Heart left ventricle (tissue), 16 donors: ENCODE results near the gene ELAVL3. TPM values are rescaled to one million over a fixed set of nuclear protein-coding genes. Genes with fewer than 3 reads are reported as not detected.

ENCODE experiments used
- ATAC-seq, 4 donors: fragments of 200-7000 bp; cut with Tn5 transposase; one replicate each; pipeline ENCODE4 v1.9.1; 2020 to 2022; ENCODE audit warnings: moderate library complexity in 4 of 4, mild to moderate bottlenecking in 3 of 4, moderate number of reproducible peaks in 1 of 4
- DNase-seq, 5 donors: peaks; one replicate each; pipeline ENCODE4 v3.0.0-alpha.2; 2020
- H3K27ac ChIP-seq, 12 donors: fragments of 200-600 bp; sonication (generic) in 4 of 12; one replicate each; pipeline versions ENCODE4 v1.5.0 to v1.8.0; 2016 to 2022; ENCODE audit warnings: mild to moderate bottlenecking in 2 of 12
- H3K27me3 ChIP-seq, 9 donors: fragments of 200-600 bp; sonication (generic) in 2 of 9; one replicate each; pipeline versions ENCODE4 v1.5.1 to v1.8.0; 2016 to 2022; ENCODE audit warnings: mild to moderate bottlenecking in 3 of 9
- H3K36me3 ChIP-seq, 9 donors: fragments of 200-600 bp; sonication (generic) in 2 of 9; one replicate each; pipeline versions ENCODE4 v1.5.0 to v1.8.0; 2018 to 2022; ENCODE audit warnings: mild to moderate bottlenecking in 2 of 9
- H3K4me1 ChIP-seq, 12 donors: fragments of 200-600 bp; sonication (generic) in 4 of 12; one replicate each; pipeline versions ENCODE4 v1.5.0 to v1.8.0; 2016 to 2022; ENCODE audit warnings: mild to moderate bottlenecking in 3 of 12
- H3K4me3 ChIP-seq, 12 donors: fragments of 200-600 bp; sonication (generic) in 4 of 12; one replicate each; pipeline versions ENCODE4 v1.5.0 to v1.8.0; 2017 to 2022; ENCODE audit warnings: mild to moderate bottlenecking in 9 of 12, moderate library complexity in 4 of 12
- H3K9me3 ChIP-seq, 12 donors: fragments of 200-600 bp; sonication (generic) in 4 of 12; one replicate each; pipeline versions ENCODE4 v1.5.0 to v1.8.0; 2016 to 2022; ENCODE audit warnings: mild to moderate bottlenecking in 1 of 12
- POLR2A ChIP-seq, 2 donors: fragments of 450-650 bp; IDR thresholded peaks; one replicate each; pipeline ENCODE4 v1.6.1; 2017; ENCODE audit warnings: antibody characterized with exemption in 2 of 2, mild to moderate bottlenecking in 2 of 2, moderate library complexity in 2 of 2
- whole genome bisulfite sequencing, 4 donors: extraction: QIAGEN DNeasy Blood & Tissue Kit in 2 of 4; methylation state at CpG; one replicate each; pipeline versions ENCODE4 v1.1.5 to v1.1.7; 2013 to 2018; 5-methylcytosine and 5-hydroxymethylcytosine counted together
- intact Hi-C, 10 donors: fragments of 100-400 bp; cut with DNase I; formaldehyde crosslinking; loops; one replicate each; pipeline versions ENCODE4 v1.11.1 to v1.14.2; 2022
- polyA plus RNA-seq, 2 donors: library from polyadenylated mRNA; stranded (reverse); fragments of 200-250 nt; gene quantifications; one replicate each; pipeline ENCODE4 v1.2.3, GENCODE V29; 2013
- total RNA-seq, 9 donors: library from RNA; depleted of rRNA in 2 of 9; stranded (reverse); fragments of >200 nt in 2 of 9; fragmentation: NEBNext Ultra II Directional in 3 of 9; extraction: Animal tissue kit (Norgen Biotek cat#: 25700) in 3 of 9; gene quantifications; one replicate each; pipeline versions ENCODE4 v1.1.0 to v1.2.4, GENCODE V29; 2016 to 2023
- TF ChIP-seq, protein P1 (sequence below), 12 donors: fragments of 200-600 bp; sonication (generic) in 4 of 12; IDR thresholded peaks; one replicate each; pipeline versions ENCODE4 v1.5.0 to v1.8.0; 2018 to 2022; ENCODE audit warnings: antibody characterized with exemption in 12 of 12, mild to moderate bottlenecking in 5 of 12
- donor health status: ischemic (EF 13 %, LVEDD 7.1; RV severe dilation, severe dysfunction).
- donor health status: healthy with polysubstance abuse.
- donor health status: DM: no; HTN: yes; CAD: no.
- donor health status: DM: no; HTN: no; CAD: no.
- donor health status: ischemic (EF 25% LVEDD 6.9; RV normal size, moderate dysfunction).
- donor health status: ischemic (EF 25% LVEDD 5.7; RV mildly dilated, moderate dysfunction).
- donor health status: healthy.
- donor health status: DM: yes; HTN: yes; CAD: no.
- donor health status: ischemic (EF 35%, LVEDD 5.7; RV mildly dilated, moderate dysfunction).
- donor health status: nonischemic (EF 11% LVEDD 7.7; RV severe dilation, severe dysfunction).
- donor health status: DM: yes; HTN: yes; CAD: no.
- donor health status: PGD.
- donor health status: ischemic (EF 29% LVEDD 5.4; RV normal size, mild dysfunction).
- donor health status: nonischemic (EF 23%, LVEDD 6.1; RV moderate dilation, normal function).

The ELAVL3 gene
- total and polyA plus RNA-seq, 11 donors = 0.03 to 0.75 (median 0.22) TPM; not detected in 1

DNA sequence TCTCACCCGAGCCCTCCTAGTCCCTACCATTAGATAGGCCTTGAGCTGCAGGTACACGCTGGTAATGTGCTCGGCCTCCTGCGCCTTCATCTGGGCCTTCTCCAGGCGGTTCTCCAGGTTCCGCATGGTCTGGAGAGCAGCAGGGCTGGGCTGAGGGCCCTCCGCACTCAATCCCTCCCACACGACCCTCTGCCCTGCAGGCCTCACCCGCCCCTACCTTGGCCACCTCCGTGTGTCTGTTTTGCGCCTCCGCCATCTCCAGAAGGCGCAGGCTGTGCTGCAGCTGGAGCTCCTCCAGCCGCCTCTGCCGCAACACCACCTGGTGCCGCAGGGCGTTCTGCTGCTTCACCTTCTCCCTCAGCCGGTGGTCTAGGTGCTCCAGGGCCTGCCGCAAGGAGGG lies 54.2 kb downstream of the ELAVL3 start:
- Histone ChIP-seq H3K27ac (no peak overlapping the region), H3K4me3 (no peak overlapping the region), H3K4me1 (peaks cover 4 to 17% (median 10%) of the 10 kb centered on the region in 12 donors), H3K9me3 (no peaks in the 10 kb centered on the region), H3K36me3 (no peaks in the 10 kb centered on the region), H3K27me3 (peaks cover 0 to 26% (median 12%) of the 10 kb centered on the region in 9 donors)
- ATAC-seq (no peak), DNase-seq (no peak)
- intact Hi-C loops = no loop called here
- TF ChIP-seq, protein P1, sequence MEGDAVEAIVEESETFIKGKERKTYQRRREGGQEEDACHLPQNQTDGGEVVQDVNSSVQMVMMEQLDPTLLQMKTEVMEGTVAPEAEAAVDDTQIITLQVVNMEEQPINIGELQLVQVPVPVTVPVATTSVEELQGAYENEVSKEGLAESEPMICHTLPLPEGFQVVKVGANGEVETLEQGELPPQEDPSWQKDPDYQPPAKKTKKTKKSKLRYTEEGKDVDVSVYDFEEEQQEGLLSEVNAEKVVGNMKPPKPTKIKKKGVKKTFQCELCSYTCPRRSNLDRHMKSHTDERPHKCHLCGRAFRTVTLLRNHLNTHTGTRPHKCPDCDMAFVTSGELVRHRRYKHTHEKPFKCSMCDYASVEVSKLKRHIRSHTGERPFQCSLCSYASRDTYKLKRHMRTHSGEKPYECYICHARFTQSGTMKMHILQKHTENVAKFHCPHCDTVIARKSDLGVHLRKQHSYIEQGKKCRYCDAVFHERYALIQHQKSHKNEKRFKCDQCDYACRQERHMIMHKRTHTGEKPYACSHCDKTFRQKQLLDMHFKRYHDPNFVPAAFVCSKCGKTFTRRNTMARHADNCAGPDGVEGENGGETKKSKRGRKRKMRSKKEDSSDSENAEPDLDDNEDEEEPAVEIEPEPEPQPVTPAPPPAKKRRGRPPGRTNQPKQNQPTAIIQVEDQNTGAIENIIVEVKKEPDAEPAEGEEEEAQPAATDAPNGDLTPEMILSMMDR (IDR thresholded peaks at IDR 0.05) = no peak
- no peak for TF ChIP-seq POLR2A (IDR thresholded peaks at IDR 0.05)
- WGBS, 4 donors = 90 to 93% (median 91%) methylated on average over 19 of the region's 19 CpGs

DNA sequence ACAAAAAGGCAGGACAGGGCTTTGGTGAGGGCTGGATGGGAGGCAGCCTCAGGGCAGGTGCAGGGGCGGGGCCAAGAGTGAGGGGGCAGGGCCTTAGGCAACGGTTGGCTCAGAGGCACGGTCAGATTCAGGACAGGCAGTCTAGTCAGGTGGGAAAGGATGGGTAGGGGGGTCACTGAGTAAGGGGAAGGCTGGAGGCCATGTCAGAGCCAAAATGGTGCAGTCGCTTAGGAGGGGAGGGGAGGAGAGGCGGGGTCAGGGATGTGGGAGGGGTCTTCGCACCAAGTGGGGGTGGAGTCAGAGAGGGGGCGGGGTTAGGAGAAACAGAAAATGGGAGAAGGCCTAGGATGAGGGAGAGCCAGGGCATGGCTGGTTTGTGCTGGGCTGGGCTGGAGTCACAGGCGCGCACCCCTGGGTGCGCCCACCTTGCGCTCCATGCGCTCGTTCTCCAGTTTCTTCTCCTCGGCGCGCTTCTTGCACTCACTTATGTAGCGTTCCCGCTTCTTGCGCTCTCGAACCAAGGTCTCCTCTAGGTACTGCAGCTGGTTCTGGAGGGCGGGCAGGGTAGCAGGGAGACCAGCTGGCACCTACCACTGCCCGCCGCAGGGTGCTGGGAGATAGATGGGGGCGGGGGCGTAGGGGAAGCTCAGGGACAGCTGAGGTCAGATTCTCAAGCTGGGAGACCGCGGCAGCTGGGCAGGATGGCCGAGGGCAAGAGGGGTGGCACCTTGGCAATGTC lies 55.0 kb downstream of the ELAVL3 start:
- peaks cover 4 to 25% (median 18%) of the 10 kb centered on the region in 12 donors for H3K4me1 ChIP-seq
- peaks cover 0 to 34% (median 20%) of the 10 kb centered on the region in 9 donors for H3K27me3 ChIP-seq
- no peak overlapping the region for H3K4me3 ChIP-seq
- 90 to 91% (median 90%) methylated on average over 28 of the region's 28 CpGs for WGBS, 4 donors
- DNase-seq = no peak
- ATAC-seq = no peak
- H3K9me3 ChIP-seq = no peaks in the 10 kb centered on the region
- intact Hi-C loops = no loop called here
- TF ChIP-seq, protein P1 (IDR thresholded peaks at IDR 0.05) = no peak
- no peak for TF ChIP-seq POLR2A (IDR thresholded peaks at IDR 0.05)
- H3K36me3 ChIP-seq = no peaks in the 10 kb centered on the region
- no peak overlapping the region for H3K27ac ChIP-seq

DNA sequence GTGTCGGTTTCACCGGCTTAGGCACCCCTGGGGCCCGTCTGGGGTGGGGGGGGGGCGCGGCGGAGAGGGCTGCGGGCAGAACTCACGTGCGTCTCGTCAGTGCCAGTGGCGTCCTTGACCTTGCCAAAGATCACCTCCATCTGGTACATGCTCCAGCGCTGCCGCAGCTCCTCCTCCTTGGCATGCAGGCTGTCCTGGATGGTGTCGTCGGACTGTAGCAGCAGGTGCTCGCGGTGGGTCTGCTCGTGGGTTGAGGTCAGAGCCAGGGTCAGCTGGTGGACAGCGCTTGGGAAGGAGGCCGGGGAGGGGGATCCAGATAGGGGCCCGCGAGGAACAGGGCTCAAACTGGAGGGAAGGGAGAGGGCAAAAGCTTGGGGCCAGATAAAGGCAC lies 57.1 kb downstream of the ELAVL3 start:
- H3K27ac ChIP-seq = no peak overlapping the region
- no peaks in the 10 kb centered on the region for H3K36me3 ChIP-seq
- no peak for TF ChIP-seq POLR2A (IDR thresholded peaks at IDR 0.05)
- TF ChIP-seq, protein P1 (IDR thresholded peaks at IDR 0.05) = no peak
- no peaks in the 10 kb centered on the region for H3K9me3 ChIP-seq
- no peak overlapping the region for H3K4me3 ChIP-seq
- 13 to 29% (median 16%) methylated on average over 21 to 22 of the region's 22 CpGs for WGBS, 4 donors
- intact Hi-C loops = no loop called here
- peaks cover 4 to 42% (median 28%) of the 10 kb centered on the region in 12 donors for H3K4me1 ChIP-seq
- H3K27me3 ChIP-seq = peaks cover 4 to 55% (median 38%) of the 10 kb centered on the region in 9 donors
- DNase-seq (peak in 1 of 5 donors; percentile 24), ATAC-seq (no peak)

DNA sequence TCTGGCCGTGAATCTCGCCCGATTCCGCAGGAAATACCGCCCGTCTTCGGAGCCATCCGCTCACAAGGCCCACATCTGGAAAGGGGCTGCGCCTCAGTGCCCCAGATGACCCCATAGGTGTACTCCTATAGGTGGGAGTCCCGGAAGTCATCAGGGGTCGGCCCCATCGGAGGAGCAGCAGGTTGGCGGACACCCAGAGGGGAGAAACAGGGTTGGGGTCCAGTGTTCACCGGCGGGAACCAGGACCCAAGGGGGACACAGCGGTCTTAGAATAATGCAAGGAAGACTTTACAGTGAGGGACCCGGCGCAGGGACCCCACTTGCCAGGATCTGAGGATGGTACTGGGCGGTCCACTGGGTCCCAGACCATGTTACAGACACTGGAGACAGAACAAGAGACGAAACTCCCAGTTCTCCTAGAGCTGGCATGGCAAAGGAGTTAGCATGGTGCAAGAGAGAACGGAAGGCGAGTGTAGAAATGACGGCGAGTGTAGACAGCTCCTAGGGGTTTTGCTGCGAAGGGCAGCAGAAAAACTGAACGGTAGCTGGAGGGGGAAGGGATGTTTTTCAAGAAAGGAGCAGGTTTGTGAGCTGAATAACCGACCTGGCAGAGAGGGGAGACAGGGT lies 57.6 kb downstream of the ELAVL3 start:
- no peak overlapping the region for H3K4me3 ChIP-seq
- peaks cover 4 to 60% (median 42%) of the 10 kb centered on the region in 9 donors for H3K27me3 ChIP-seq
- ATAC-seq (no peak), DNase-seq (peak in 1 of 5 donors; percentile 28)
- no peaks in the 10 kb centered on the region for H3K36me3 ChIP-seq
- H3K9me3 ChIP-seq = no peaks in the 10 kb centered on the region
- 39 to 61% (median 41%) methylated on average over 23 to 27 of the region's 27 CpGs for WGBS, 4 donors
- peaks cover 4 to 47% (median 28%) of the 10 kb centered on the region in 12 donors for H3K4me1 ChIP-seq
- intact Hi-C loops = no loop called here
- no peak overlapping the region for H3K27ac ChIP-seq
- TF ChIP-seq POLR2A (IDR thresholded peaks at IDR 0.05) = no peak
- TF ChIP-seq, protein P1 (IDR thresholded peaks at IDR 0.05) = no peak
